Immature natural killer cell (primary cell): ENCODE data around the gene ABRACL. TPM values are rescaled to one million over a fixed set of nuclear protein-coding genes. Genes with fewer than 3 reads are reported as not detected.

Source experiments
- DNase-seq, 3 donors: peaks; one replicate each; pipeline ENCODE4 v3.0.0; 2022; ENCODE audit warnings: mixed read lengths in 1 of 3
- H3K27ac Mint-ChIP-seq, 6 donors: one replicate each; pipeline ENCODE4 v1.8.0; 2020; ENCODE audit warnings: mixed read lengths in 6 of 6, mild to moderate bottlenecking in 5 of 6, inconsistent platforms in 4 of 6, moderate library complexity in 3 of 6
- H3K27me3 Mint-ChIP-seq, 3 donors: one replicate each; pipeline ENCODE4 v1.8.0; 2020 to 2021; ENCODE audit warnings: low read depth in 3 of 3, mild to moderate bottlenecking in 3 of 3, mixed read lengths in 3 of 3, moderate library complexity in 3 of 3, inconsistent platforms in 1 of 3
- H3K36me3 Mint-ChIP-seq, 3 donors: one replicate each; pipeline ENCODE4 v1.8.0; 2020; ENCODE audit warnings: mixed read lengths in 3 of 3, inconsistent platforms in 2 of 3, mild to moderate bottlenecking in 2 of 3
- H3K4me1 Mint-ChIP-seq, 2 donors: one replicate each; pipeline ENCODE4 v1.8.0; 2020; ENCODE audit warnings: inconsistent platforms in 2 of 2, mild to moderate bottlenecking in 2 of 2, mixed read lengths in 2 of 2, moderate library complexity in 1 of 2
- H3K4me3 Mint-ChIP-seq, 5 donors: one replicate each; pipeline ENCODE4 v1.8.0; 2020; ENCODE audit warnings: mild to moderate bottlenecking in 5 of 5, mixed read lengths in 5 of 5, inconsistent platforms in 3 of 5, moderate library complexity in 3 of 5
- H3K9me3 Mint-ChIP-seq, 6 donors: one replicate each; pipeline ENCODE4 v1.8.0; 2020; ENCODE audit warnings: mild to moderate bottlenecking in 6 of 6, mixed read lengths in 6 of 6, inconsistent platforms in 4 of 6, moderate library complexity in 3 of 6
- polyA plus RNA-seq, 3 donors: library from polyadenylated mRNA; unstranded; fragments of 300-500 nt; fragmentation: Illumina TruSeq; gene quantifications; one replicate each; pipeline ENCODE4 v1.2.3, GENCODE V29; 2021

The ABRACL gene
- polyA plus RNA-seq, 3 donors from 2014 or later = 113 to 167 (median 153) TPM

- H3K27me3 Mint-ChIP-seq = peaks cover 0 to 10% (median 4%) of the 10 kb centered on the region in 3 donors
- H3K4me1 Mint-ChIP-seq = no peaks in the 10 kb centered on the region
- H3K4me3 Mint-ChIP-seq = no peak overlapping the region
- H3K27ac Mint-ChIP-seq = no peak overlapping the region
- H3K36me3 Mint-ChIP-seq = no peaks in the 10 kb centered on the region
- no peak for DNase-seq
- H3K9me3 Mint-ChIP-seq = no peaks in the 10 kb centered on the region
Measured at GRCh38 chr6:138996524-138996923, 32.0 kb upstream of the ABRACL start.

DNA sequence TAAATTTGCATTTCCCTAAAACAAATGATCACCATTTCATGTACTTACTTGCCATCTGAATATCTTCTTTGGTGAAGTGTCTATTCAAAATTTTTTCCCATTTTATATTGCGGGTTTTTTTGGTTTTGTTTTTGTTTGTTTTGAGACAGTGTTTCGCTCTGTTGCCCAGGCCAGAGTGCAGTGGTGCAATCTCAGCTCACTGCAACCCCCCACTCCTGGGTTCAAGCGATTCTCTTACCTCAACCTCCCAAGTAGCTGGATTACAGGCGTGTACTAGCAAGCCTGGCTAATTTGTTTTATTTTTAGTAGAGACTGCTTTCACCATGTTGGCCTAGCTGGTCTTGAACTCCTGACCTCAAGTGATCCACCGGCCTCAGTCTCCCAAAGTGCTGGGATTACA is 31.4 kb upstream of the ABRACL start:
- no peaks in the 10 kb centered on the region for H3K36me3 Mint-ChIP-seq
- H3K9me3 Mint-ChIP-seq = no peaks in the 10 kb centered on the region
- H3K27ac Mint-ChIP-seq = no peak overlapping the region
- no peaks in the 10 kb centered on the region for H3K4me1 Mint-ChIP-seq
- no peak for DNase-seq
- peaks cover 0 to 10% (median 4%) of the 10 kb centered on the region in 3 donors for H3K27me3 Mint-ChIP-seq
- no peak overlapping the region for H3K4me3 Mint-ChIP-seq

GRCh38 chr6:138999949-139000725 is 28.4 kb upstream of the ABRACL start:
- no peak overlapping the region for H3K4me3 Mint-ChIP-seq
- H3K27me3 Mint-ChIP-seq = peaks cover 0 to 8% (median 8%) of the 10 kb centered on the region in 3 donors
- no peaks in the 10 kb centered on the region for H3K36me3 Mint-ChIP-seq
- no peak overlapping the region for H3K27ac Mint-ChIP-seq
- DNase-seq = no peak
- H3K9me3 Mint-ChIP-seq = no peaks in the 10 kb centered on the region
- H3K4me1 Mint-ChIP-seq = no peaks in the 10 kb centered on the region

GRCh38 chr6:139003751-139004150 is 24.8 kb upstream of the ABRACL start:
- Mint-ChIP-seq H3K9me3 (no peaks in the 10 kb centered on the region), H3K27me3 (peaks cover 0 to 7% (median 5%) of the 10 kb centered on the region in 3 donors), H3K27ac (no peak overlapping the region), H3K4me1 (no peaks in the 10 kb centered on the region), H3K36me3 (no peaks in the 10 kb centered on the region), H3K4me3 (no peak overlapping the region)
- no peak for DNase-seq

DNA sequence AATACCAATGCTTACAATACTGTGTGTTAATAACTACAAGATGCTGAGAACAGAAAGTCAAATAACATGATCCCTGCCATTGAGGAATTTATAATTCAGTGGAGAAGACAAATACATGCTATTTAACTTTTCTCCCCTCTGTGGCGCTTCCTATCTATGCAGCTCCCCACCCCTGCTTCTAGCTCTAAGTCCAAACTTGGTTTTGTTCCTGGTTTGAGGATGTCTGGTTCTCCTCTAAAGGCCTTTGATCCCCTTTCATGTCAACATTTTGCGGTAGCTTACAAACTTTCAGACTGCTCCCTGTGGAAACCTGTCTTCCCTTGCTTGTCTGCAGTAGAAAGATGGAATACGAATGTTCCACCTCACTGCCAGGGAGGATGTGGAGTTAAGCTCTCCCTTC is 22.1 kb upstream of the ABRACL start:
- Mint-ChIP-seq H3K27me3 (peaks cover 1 to 5% (median 5%) of the 10 kb centered on the region in 3 donors), H3K9me3 (no peaks in the 10 kb centered on the region), H3K36me3 (no peaks in the 10 kb centered on the region), H3K4me1 (no peaks in the 10 kb centered on the region), H3K27ac (peak overlapping the region in 1 of 6 donors; percentile 81), H3K4me3 (no peak overlapping the region)
- no peak for DNase-seq

- H3K9me3 Mint-ChIP-seq = no peaks in the 10 kb centered on the region
- DNase-seq = no peak
- no peak overlapping the region for H3K27ac Mint-ChIP-seq
- peaks cover 5% of the 10 kb centered on the region in 3 donors for H3K27me3 Mint-ChIP-seq
- H3K4me3 Mint-ChIP-seq = no peak overlapping the region
- no peaks in the 10 kb centered on the region for H3K36me3 Mint-ChIP-seq
- no peaks in the 10 kb centered on the region for H3K4me1 Mint-ChIP-seq
Measured at GRCh38 chr6:139007428-139007827, 21.1 kb upstream of the ABRACL start.

DNA sequence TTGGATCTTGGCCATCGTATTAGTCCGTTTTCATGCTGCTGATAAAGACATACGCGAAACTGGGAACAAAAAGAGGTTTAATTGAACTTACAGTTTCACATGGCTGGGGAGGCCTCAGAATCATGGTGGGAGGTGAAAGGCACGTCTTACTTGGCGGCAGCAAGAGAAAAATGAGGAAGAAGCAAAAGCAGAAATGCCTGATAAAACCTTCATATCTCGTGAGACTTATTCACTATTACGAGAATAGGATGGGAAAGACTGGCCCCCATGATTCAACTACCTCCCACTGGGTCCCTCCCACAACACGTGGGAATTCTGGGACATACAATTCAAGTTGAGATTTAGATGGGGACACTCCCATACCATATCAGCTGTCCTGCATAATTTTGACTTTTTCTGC is 20.4 kb upstream of the ABRACL start:
- Mint-ChIP-seq H3K9me3 (no peaks in the 10 kb centered on the region), H3K36me3 (no peaks in the 10 kb centered on the region), H3K27me3 (peaks cover 5 to 6% (median 5%) of the 10 kb centered on the region in 3 donors), H3K27ac (no peak overlapping the region), H3K4me3 (no peak overlapping the region), H3K4me1 (no peaks in the 10 kb centered on the region)
- DNase-seq = no peak

DNA sequence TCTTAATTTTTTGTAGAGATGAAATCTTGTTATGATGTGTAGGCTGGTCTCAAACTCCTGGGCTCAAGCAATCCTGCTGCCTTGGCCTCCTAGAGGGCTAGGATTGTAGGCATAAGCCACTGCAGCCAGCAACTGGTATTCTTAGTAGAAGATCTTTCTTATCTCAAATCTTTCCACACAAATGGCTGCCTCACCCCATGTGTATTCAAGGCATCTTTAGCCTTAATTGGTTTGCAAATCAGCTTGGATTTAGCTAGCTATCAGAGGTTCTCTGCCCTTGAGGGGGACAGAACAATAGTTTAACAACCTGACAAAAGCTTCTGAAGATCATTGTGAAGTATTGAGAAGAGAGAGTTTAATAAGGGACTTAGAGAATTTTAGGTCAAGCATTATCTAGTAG is 17.9 kb upstream of the ABRACL start:
- Mint-ChIP-seq H3K4me3 (no peak overlapping the region), H3K4me1 (no peaks in the 10 kb centered on the region), H3K27me3 (peaks cover 3 to 10% (median 7%) of the 10 kb centered on the region in 3 donors), H3K27ac (no peak overlapping the region), H3K9me3 (no peaks in the 10 kb centered on the region), H3K36me3 (no peaks in the 10 kb centered on the region)
- no peak for DNase-seq

GRCh38 chr6:139011980-139012379 is 16.6 kb upstream of the ABRACL start:
- Mint-ChIP-seq H3K36me3 (no peaks in the 10 kb centered on the region), H3K4me3 (no peak overlapping the region), H3K27me3 (peaks cover 3 to 10% (median 7%) of the 10 kb centered on the region in 3 donors), H3K4me1 (no peaks in the 10 kb centered on the region), H3K27ac (no peak overlapping the region), H3K9me3 (no peaks in the 10 kb centered on the region)
- DNase-seq = no peak

- H3K4me3 Mint-ChIP-seq = no peak overlapping the region
- H3K27me3 Mint-ChIP-seq = peaks cover 3 to 10% (median 9%) of the 10 kb centered on the region in 3 donors
- H3K9me3 Mint-ChIP-seq = no peaks in the 10 kb centered on the region
- no peak overlapping the region for H3K27ac Mint-ChIP-seq
- no peaks in the 10 kb centered on the region for H3K36me3 Mint-ChIP-seq
- DNase-seq = no peak
- H3K4me1 Mint-ChIP-seq = no peaks in the 10 kb centered on the region
Measured at GRCh38 chr6:139013185-139013800, 15.3 kb upstream of the ABRACL start.

DNA sequence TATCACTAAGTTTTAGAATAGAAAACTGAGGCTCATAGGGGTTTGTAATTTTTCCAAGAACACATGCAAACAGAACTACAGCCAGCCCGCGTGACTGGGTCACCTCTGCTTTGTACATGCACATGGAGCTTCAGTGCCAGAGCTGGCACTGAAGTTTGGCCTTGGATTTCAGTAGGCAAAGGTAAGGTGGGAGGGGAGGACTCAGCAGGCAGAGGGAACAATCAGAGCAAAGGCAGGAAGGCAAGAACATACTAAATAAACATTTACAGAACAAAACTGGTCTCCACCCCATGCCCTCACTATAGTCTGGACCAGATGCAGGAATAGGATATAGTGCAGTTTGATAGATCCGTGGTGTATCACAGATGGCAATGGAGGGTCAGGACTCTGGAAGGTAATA is 13.6 kb upstream of the ABRACL start:
- Mint-ChIP-seq H3K4me3 (no peak overlapping the region), H3K9me3 (no peaks in the 10 kb centered on the region), H3K27me3 (peaks cover 3 to 10% (median 9%) of the 10 kb centered on the region in 3 donors), H3K4me1 (no peaks in the 10 kb centered on the region), H3K27ac (peak overlapping the region in 1 of 6 donors; percentile 36), H3K36me3 (peaks cover 0 to 3% (median 0%) of the 10 kb centered on the region in 3 donors)
- no peak for DNase-seq

GRCh38 chr6:139016337-139017213 is 12.0 kb upstream of the ABRACL start:
- no peak overlapping the region for H3K4me3 Mint-ChIP-seq
- no peaks in the 10 kb centered on the region for H3K9me3 Mint-ChIP-seq
- no peak for DNase-seq
- H3K4me1 Mint-ChIP-seq = no peaks in the 10 kb centered on the region
- peaks cover 3 to 10% (median 7%) of the 10 kb centered on the region in 3 donors for H3K27me3 Mint-ChIP-seq
- peaks cover 0 to 3% (median 0%) of the 10 kb centered on the region in 3 donors for H3K36me3 Mint-ChIP-seq
- H3K27ac Mint-ChIP-seq = no peak overlapping the region

- Mint-ChIP-seq H3K9me3 (no peaks in the 10 kb centered on the region), H3K27me3 (peaks cover 3 to 10% (median 6%) of the 10 kb centered on the region in 3 donors), H3K36me3 (peaks cover 0 to 3% (median 0%) of the 10 kb centered on the region in 3 donors), H3K4me1 (no peaks in the 10 kb centered on the region), H3K4me3 (no peak overlapping the region), H3K27ac (no peak overlapping the region)
- DNase-seq = no peak
Measured at GRCh38 chr6:139017227-139017626, 11.3 kb upstream of the ABRACL start.

- Mint-ChIP-seq H3K36me3 (peaks cover 0 to 3% (median 0%) of the 10 kb centered on the region in 3 donors), H3K9me3 (no peaks in the 10 kb centered on the region), H3K27ac (no peak overlapping the region), H3K4me1 (no peaks in the 10 kb centered on the region), H3K27me3 (peaks cover 0 to 4% (median 1%) of the 10 kb centered on the region in 3 donors), H3K4me3 (no peak overlapping the region)
- DNase-seq = no peak
Measured at GRCh38 chr6:139019722-139020121, 8.8 kb upstream of the ABRACL start.
